ENCODE data around the gene HS3ST3A1. TPM values are rescaled to one million over a fixed set of nuclear protein-coding genes. Genes with fewer than 3 reads are reported as not detected.
A peak's percentile ranks its signal among the peaks of the same experiment; 100 is the strongest.
"Not testable (repeated sequence)": the region's sequence is repeated elsewhere in the genome, so short reads cannot be mapped to it uniquely, and the experiment has no call there.

HS3ST3A1 gene
- total RNA-seq, 1 donor from 2014 or later: 4.1 TPM

GRCh38 chr17:13508896-13509295 is 92.8 kb downstream of the HS3ST3A1 start:
- Mint-ChIP-seq H3K27me3 (ENCODE audit: insufficient read depth) (peaks cover 11% of the 10 kb centered on the region), H3K36me3 (ENCODE audit: low read depth) (no peaks in the 10 kb centered on the region), H3K9me3 (no peaks in the 10 kb centered on the region), H3K4me3 (peak overlapping the region; percentile 6), H3K27ac (peak overlapping the region; percentile 61), H3K4me1 (ENCODE audit: low read depth) (peaks cover 34% of the 10 kb centered on the region)
- intact Hi-C loops (cut with micrococcal nuclease): no loop called here
- no peak for DNase-seq (ENCODE audit: low spot score)

GRCh38 chr17:13503526-13503925 is 98.2 kb downstream of the HS3ST3A1 start:
- Mint-ChIP-seq H3K4me1 (ENCODE audit: low read depth) (peaks cover 10% of the 10 kb centered on the region), H3K9me3 (no peaks in the 10 kb centered on the region), H3K27ac (no peak overlapping the region)

GRCh38 chr17:13502263-13502662 is 99.5 kb downstream of the HS3ST3A1 start:
- Mint-ChIP-seq H3K9me3 (no peaks in the 10 kb centered on the region), H3K36me3 (ENCODE audit: low read depth) (no peaks in the 10 kb centered on the region), H3K4me3 (no peak overlapping the region), H3K4me1 (ENCODE audit: low read depth) (no peaks in the 10 kb centered on the region), H3K27me3 (ENCODE audit: insufficient read depth) (peaks cover 3% of the 10 kb centered on the region), H3K27ac (no peak overlapping the region)
- intact Hi-C loops (cut with micrococcal nuclease): no loop called here
- no peak for DNase-seq (ENCODE audit: low spot score)

More at GRCh38 chr17:13503526-13503925, 98.2 kb downstream of the HS3ST3A1 start:
- no peak for DNase-seq (ENCODE audit: low spot score)
- intact Hi-C loops (cut with micrococcal nuclease): no loop called here
- Mint-ChIP-seq H3K4me3 (no peak overlapping the region), H3K27me3 (ENCODE audit: insufficient read depth) (peaks cover 3% of the 10 kb centered on the region), H3K36me3 (ENCODE audit: low read depth) (no peaks in the 10 kb centered on the region)

- no peak for DNase-seq (ENCODE audit: low spot score)
- H3K4me1 Mint-ChIP-seq (ENCODE audit: low read depth): no peaks in the 10 kb centered on the region
- no peak overlapping the region for H3K4me3 Mint-ChIP-seq
- no peak overlapping the region for H3K27ac Mint-ChIP-seq
- no peaks in the 10 kb centered on the region for H3K36me3 Mint-ChIP-seq (ENCODE audit: low read depth)
- H3K9me3 Mint-ChIP-seq: no peaks in the 10 kb centered on the region
- intact Hi-C loops (cut with micrococcal nuclease): no loop called here
- H3K27me3 Mint-ChIP-seq (ENCODE audit: insufficient read depth): no peaks in the 10 kb centered on the region
Measured at GRCh38 chr17:13500947-13501346, 100.8 kb downstream of the HS3ST3A1 start.

GRCh38 chr17:13498184-13498583 is 103.5 kb downstream of the HS3ST3A1 start:
- Mint-ChIP-seq H3K4me1 (ENCODE audit: low read depth) (no peaks in the 10 kb centered on the region), H3K4me3 (no peak overlapping the region), H3K27me3 (ENCODE audit: insufficient read depth) (peaks cover 3% of the 10 kb centered on the region), H3K36me3 (ENCODE audit: low read depth) (no peaks in the 10 kb centered on the region), H3K27ac (no peak overlapping the region), H3K9me3 (no peaks in the 10 kb centered on the region)
- intact Hi-C loops (cut with micrococcal nuclease): no loop called here
- DNase-seq (ENCODE audit: low spot score): no peak

- H3K4me1 Mint-ChIP-seq (ENCODE audit: low read depth); H3K9me3 Mint-ChIP-seq; H3K4me3 Mint-ChIP-seq; H3K36me3 Mint-ChIP-seq (ENCODE audit: low read depth); H3K27me3 Mint-ChIP-seq (ENCODE audit: insufficient read depth); H3K27ac Mint-ChIP-seq; DNase-seq (ENCODE audit: low spot score); intact Hi-C loops (cut with micrococcal nuclease): not testable (repeated sequence)
Measured at GRCh38 chr17:13496553-13497056, 105.1 kb downstream of the HS3ST3A1 start.

GRCh38 chr17:13495423-13495822 is 106.3 kb downstream of the HS3ST3A1 start:
- intact Hi-C loops (cut with micrococcal nuclease): no loop called here
- Mint-ChIP-seq H3K36me3 (ENCODE audit: low read depth) (no peaks in the 10 kb centered on the region), H3K27ac (no peak overlapping the region), H3K9me3 (no peaks in the 10 kb centered on the region), H3K27me3 (ENCODE audit: insufficient read depth) (peaks cover 3% of the 10 kb centered on the region), H3K4me1 (ENCODE audit: low read depth) (peaks cover 8% of the 10 kb centered on the region), H3K4me3 (no peak overlapping the region)
- DNase-seq (ENCODE audit: low spot score): no peak

- Mint-ChIP-seq H3K27me3 (ENCODE audit: insufficient read depth) (peaks cover 3% of the 10 kb centered on the region), H3K27ac (no peak overlapping the region), H3K36me3 (ENCODE audit: low read depth) (no peaks in the 10 kb centered on the region), H3K4me3 (no peak overlapping the region), H3K4me1 (ENCODE audit: low read depth) (peaks cover 8% of the 10 kb centered on the region), H3K9me3 (no peaks in the 10 kb centered on the region)
- no peak for DNase-seq (ENCODE audit: low spot score)
- intact Hi-C loops (cut with micrococcal nuclease): no loop called here
Measured at GRCh38 chr17:13492737-13493122, 109.0 kb downstream of the HS3ST3A1 start.

- Mint-ChIP-seq H3K9me3 (no peaks in the 10 kb centered on the region), H3K4me3 (no peak overlapping the region), H3K36me3 (ENCODE audit: low read depth) (no peaks in the 10 kb centered on the region), H3K27ac (no peak overlapping the region), H3K4me1 (ENCODE audit: low read depth) (peaks cover 8% of the 10 kb centered on the region), H3K27me3 (ENCODE audit: insufficient read depth) (peaks cover 3% of the 10 kb centered on the region)
- no peak for DNase-seq (ENCODE audit: low spot score)
- intact Hi-C loops (cut with micrococcal nuclease): no loop called here
Measured at GRCh38 chr17:13491916-13492736, 109.6 kb downstream of the HS3ST3A1 start.

- Mint-ChIP-seq H3K9me3 (no peaks in the 10 kb centered on the region), H3K36me3 (ENCODE audit: low read depth) (no peaks in the 10 kb centered on the region), H3K27me3 (ENCODE audit: insufficient read depth) (peaks cover 3% of the 10 kb centered on the region), H3K4me3 (no peak overlapping the region), H3K4me1 (ENCODE audit: low read depth) (peaks cover 8% of the 10 kb centered on the region), H3K27ac (no peak overlapping the region)
- DNase-seq (ENCODE audit: low spot score): no peak
- intact Hi-C loops (cut with micrococcal nuclease): no loop called here
Measured at GRCh38 chr17:13491491-13491890, 110.2 kb downstream of the HS3ST3A1 start.

GRCh38 chr17:13490906-13491482 is 110.7 kb downstream of the HS3ST3A1 start:
- intact Hi-C loops (cut with micrococcal nuclease): no loop called here
- Mint-ChIP-seq H3K27ac (no peak overlapping the region), H3K27me3 (ENCODE audit: insufficient read depth) (peaks cover 3% of the 10 kb centered on the region), H3K4me1 (ENCODE audit: low read depth) (peaks cover 8% of the 10 kb centered on the region), H3K9me3 (no peaks in the 10 kb centered on the region), H3K36me3 (ENCODE audit: low read depth) (no peaks in the 10 kb centered on the region), H3K4me3 (no peak overlapping the region)
- DNase-seq (ENCODE audit: low spot score): no peak

GRCh38 chr17:13490427-13490826 is 111.3 kb downstream of the HS3ST3A1 start:
- intact Hi-C loops (cut with micrococcal nuclease): no loop called here
- H3K27me3 Mint-ChIP-seq (ENCODE audit: insufficient read depth): peaks cover 3% of the 10 kb centered on the region
- no peak overlapping the region for H3K4me3 Mint-ChIP-seq
- H3K9me3 Mint-ChIP-seq: no peaks in the 10 kb centered on the region
- no peak overlapping the region for H3K27ac Mint-ChIP-seq
- no peak for DNase-seq (ENCODE audit: low spot score)
- no peaks in the 10 kb centered on the region for H3K36me3 Mint-ChIP-seq (ENCODE audit: low read depth)
- peaks cover 8% of the 10 kb centered on the region for H3K4me1 Mint-ChIP-seq (ENCODE audit: low read depth)

- intact Hi-C loops (cut with micrococcal nuclease): no loop called here
- Mint-ChIP-seq H3K27me3 (ENCODE audit: insufficient read depth) (no peaks in the 10 kb centered on the region), H3K4me3 (no peak overlapping the region), H3K9me3 (peaks cover 8% of the 10 kb centered on the region), H3K36me3 (ENCODE audit: low read depth) (no peaks in the 10 kb centered on the region), H3K27ac (no peak overlapping the region), H3K4me1 (ENCODE audit: low read depth) (no peaks in the 10 kb centered on the region)
- DNase-seq (ENCODE audit: low spot score): no peak
Measured at GRCh38 chr17:13485327-13485726, 116.4 kb downstream of the HS3ST3A1 start.

All from activated T-helper 1 cell treated with anti-CD3 and anti-CD28 coated beads, Interleukin-12 subunit alpha, Interleukin-12 subunit beta, Interleukin-2, Interleukin-4 antibody, amounts not matched to agents 30 ng/mL and 10 ng/mL and 1 ng/mL, durations not matched to agents 14 hours and 24 hours and 36 hours (primary cell).